OCI-LY3 (cell line): ENCODE results near the gene TBX6.

Source experiments
- CTCF ChIP-seq: fragments of 200-600, 300-600 bp; sonication (generic); IDR thresholded peaks from 2 replicates; pipeline ENCODE4 v1.5.1; 2014; ENCODE audit warnings: antibody characterized with exemption, low read length, low read depth
- EZH2phosphoT487 ChIP-seq: fragments of 200-600 bp; shearing (Covaris generic); IDR thresholded peaks from 2 replicates; pipeline ENCODE4 v1.6.1; 2018; ENCODE audit warnings: antibody characterized with exemption, mixed run types, low read depth

DNA sequence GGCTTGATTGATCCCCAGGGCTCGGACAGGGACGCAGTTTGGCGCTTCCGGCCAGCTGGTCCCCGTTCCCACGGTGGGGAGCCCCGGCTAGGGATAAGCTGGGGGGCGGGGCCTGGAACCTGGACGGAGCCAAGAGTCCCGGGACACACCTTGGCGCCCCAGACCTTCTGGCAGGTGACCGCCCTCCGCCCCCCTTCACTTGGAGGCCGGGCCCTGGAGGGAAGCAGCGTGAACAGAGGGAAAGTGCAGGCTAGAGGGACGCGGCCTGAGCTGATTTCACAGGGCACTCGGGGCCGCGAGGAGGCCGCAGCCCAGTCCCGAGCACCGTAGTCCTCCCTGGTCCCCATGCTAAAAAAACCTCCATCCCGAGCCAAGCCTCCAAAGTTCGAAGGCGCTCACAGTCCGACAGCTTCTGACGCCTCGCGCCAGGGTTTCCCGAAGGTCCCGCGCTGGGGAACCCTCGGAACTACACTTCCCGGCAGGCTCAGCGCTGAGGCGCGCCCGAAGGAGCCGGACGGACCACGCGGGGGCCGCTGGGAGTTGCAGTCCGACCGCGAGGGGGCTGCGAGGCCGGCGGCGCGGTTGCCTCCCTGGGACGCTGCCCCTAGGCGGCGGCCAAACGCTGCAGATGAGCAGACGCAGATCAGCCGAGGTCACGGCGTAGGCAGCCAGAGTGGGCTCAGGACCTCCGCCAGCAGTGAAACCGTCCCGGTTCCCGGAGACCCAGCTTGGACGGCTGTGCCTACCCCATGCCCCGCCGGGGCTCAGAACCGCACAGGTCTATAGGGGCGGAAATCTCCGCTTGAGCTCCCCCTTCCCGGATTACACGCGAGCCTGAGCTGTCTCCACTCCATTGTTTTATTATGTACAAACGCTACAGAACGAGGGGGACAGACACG, at the start of gene TBX6:
- peak; percentile 65 for TF ChIP-seq CTCF
- TF ChIP-seq EZH2phosphoT487, result no peak
